Loucy (cell line): Measurements from ENCODE around the gene TCOF1.

Experiments
- EZH2phosphoT487 ChIP-seq: fragments of 200-600 bp; IDR thresholded peaks from 2 replicates; pipeline ENCODE4 v1.6.1; 2018; ENCODE audit warnings: antibody characterized with exemption, mild to moderate bottlenecking, moderate library complexity, borderline replicate concordance
- TF ChIP-seq, protein P1 (sequence below): fragments of 200-600 bp; sonication (generic); conservative IDR thresholded peaks from 2 replicates; pipeline ENCODE4 v1.5.1; 2014; ENCODE audit warnings: mild to moderate bottlenecking, antibody characterized with exemption, low read length

GRCh38 chr5:150350524-150351344 is 6.8 kb upstream of the TCOF1 start:
- TF ChIP-seq, protein P1, sequence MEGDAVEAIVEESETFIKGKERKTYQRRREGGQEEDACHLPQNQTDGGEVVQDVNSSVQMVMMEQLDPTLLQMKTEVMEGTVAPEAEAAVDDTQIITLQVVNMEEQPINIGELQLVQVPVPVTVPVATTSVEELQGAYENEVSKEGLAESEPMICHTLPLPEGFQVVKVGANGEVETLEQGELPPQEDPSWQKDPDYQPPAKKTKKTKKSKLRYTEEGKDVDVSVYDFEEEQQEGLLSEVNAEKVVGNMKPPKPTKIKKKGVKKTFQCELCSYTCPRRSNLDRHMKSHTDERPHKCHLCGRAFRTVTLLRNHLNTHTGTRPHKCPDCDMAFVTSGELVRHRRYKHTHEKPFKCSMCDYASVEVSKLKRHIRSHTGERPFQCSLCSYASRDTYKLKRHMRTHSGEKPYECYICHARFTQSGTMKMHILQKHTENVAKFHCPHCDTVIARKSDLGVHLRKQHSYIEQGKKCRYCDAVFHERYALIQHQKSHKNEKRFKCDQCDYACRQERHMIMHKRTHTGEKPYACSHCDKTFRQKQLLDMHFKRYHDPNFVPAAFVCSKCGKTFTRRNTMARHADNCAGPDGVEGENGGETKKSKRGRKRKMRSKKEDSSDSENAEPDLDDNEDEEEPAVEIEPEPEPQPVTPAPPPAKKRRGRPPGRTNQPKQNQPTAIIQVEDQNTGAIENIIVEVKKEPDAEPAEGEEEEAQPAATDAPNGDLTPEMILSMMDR: peak; percentile 83
- TF ChIP-seq EZH2phosphoT487: no peak
